Measurements from ENCODE around the gene PDX1. TPM values are rescaled to one million over a fixed set of nuclear protein-coding genes. Genes with fewer than 3 reads are reported as not detected.

PDX1 gene
- total RNA-seq, 4 donors from 2014 or later = not detected

DNA sequence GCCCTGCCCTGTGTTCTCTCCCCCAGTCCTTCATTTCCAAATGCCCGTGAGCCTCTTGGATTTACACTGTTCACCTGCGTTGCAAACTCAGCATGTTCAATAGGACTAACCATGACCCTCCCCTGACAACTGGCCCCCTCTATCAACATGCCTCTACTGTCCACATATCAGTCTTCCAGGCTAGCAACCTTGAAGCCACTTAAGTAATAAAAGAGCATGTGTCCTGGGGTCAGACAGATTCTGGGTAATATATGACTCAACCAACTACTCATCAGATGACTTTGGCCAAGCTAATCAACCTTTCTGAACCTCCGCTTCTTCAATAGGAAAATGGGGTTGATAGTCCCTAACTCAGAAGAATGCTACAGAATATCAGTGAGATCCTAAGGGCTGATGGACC lies 15.1 kb upstream of the PDX1 start:
- TF ChIP-seq, protein P1, sequence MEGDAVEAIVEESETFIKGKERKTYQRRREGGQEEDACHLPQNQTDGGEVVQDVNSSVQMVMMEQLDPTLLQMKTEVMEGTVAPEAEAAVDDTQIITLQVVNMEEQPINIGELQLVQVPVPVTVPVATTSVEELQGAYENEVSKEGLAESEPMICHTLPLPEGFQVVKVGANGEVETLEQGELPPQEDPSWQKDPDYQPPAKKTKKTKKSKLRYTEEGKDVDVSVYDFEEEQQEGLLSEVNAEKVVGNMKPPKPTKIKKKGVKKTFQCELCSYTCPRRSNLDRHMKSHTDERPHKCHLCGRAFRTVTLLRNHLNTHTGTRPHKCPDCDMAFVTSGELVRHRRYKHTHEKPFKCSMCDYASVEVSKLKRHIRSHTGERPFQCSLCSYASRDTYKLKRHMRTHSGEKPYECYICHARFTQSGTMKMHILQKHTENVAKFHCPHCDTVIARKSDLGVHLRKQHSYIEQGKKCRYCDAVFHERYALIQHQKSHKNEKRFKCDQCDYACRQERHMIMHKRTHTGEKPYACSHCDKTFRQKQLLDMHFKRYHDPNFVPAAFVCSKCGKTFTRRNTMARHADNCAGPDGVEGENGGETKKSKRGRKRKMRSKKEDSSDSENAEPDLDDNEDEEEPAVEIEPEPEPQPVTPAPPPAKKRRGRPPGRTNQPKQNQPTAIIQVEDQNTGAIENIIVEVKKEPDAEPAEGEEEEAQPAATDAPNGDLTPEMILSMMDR (IDR thresholded peaks at IDR 0.05 in 4 of 5, conservative IDR thresholded peaks at IDR 0.05 in 1 of 5) = no peak
- TF ChIP-seq POLR2A (IDR thresholded peaks at IDR 0.05) = no peak
- Histone ChIP-seq H3K9me3 (no peaks in the 10 kb centered on the region), H3K36me3 (no peaks in the 10 kb centered on the region), H3K27ac (no peak overlapping the region), H3K27me3 (peaks cover 17 to 47% (median 40%) of the 10 kb centered on the region in 3 donors), H3K4me3 (no peak overlapping the region), H3K4me1 (no peaks in the 10 kb centered on the region)
- in situ Hi-C loops (cut with MboI; ENCODE audit: low sequenced_read_pairs in 4 of 4) (no loop called here), intact Hi-C loops (cut with DNase I; ENCODE audit: low total_unique reads) (no loop called here)
- no peak for ATAC-seq
- no peak for DNase-seq

DNA sequence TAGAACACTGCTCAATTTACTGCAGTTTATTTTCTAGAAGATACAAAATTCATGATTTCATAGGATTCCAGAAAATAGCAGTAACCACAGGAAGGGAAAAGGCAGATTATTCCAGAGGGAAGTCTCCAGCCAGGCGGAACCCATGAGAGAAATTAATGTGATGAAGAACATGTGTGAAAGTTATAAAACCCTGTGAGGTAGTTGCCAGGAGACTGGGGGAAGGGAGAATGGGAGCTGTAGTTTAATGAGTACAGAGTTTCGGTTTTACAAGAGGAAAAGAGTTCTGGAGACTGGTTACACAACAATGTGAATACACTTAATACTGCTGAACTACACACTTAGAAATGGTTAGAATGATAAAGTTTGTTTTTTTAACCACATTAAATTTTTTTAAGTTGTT lies 14.2 kb upstream of the PDX1 start:
- DNase-seq (no peak), ATAC-seq (no peak)
- Histone ChIP-seq H3K27me3 (peaks cover 17 to 46% (median 40%) of the 10 kb centered on the region in 3 donors), H3K9me3 (no peaks in the 10 kb centered on the region), H3K4me1 (no peaks in the 10 kb centered on the region), H3K36me3 (no peaks in the 10 kb centered on the region), H3K4me3 (no peak overlapping the region), H3K27ac (no peak overlapping the region)
- TF ChIP-seq POLR2A (IDR thresholded peaks at IDR 0.05) = no peak
- TF ChIP-seq, protein P1 (IDR thresholded peaks at IDR 0.05 in 4 of 5, conservative IDR thresholded peaks at IDR 0.05 in 1 of 5) = no peak
- intact Hi-C loops (cut with DNase I; ENCODE audit: low total_unique reads) (no loop called here), in situ Hi-C loops (cut with MboI; ENCODE audit: low sequenced_read_pairs in 4 of 4) (no loop called here)

DNA sequence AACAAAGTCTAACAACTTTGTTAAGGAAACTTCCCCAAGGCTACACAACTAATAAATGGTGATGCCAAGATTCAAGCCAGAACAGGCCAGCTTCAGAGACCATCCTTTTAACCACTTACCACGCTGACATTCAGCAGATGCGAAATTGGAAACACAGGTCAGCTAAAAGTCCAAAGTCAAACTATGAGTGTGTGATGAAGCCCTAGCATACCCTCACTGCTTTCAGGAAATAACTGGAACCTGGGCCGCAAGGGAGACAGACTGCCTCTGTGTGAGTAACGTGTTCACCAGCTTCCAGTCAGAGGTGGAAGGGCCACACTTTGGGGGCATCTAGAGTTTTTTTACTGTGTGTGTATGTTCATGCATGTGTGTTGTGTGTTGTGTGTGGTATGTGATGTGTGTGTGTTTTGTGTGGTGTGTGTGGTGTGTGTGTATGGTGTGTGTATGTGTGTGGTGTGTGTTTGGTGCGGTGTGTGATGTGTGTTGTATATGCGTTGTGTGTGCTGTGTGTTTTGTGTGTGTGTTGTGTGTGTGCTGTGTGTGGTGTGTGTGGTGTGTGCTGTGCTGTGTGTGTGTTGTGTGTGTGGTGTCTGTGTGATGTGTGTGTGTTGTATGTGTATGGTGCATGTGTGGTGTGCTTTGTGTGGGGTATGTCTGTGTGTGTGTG lies 12.5 kb upstream of the PDX1 start:
- no peak for DNase-seq
- Histone ChIP-seq H3K9me3 (no peaks in the 10 kb centered on the region), H3K27ac (no peak overlapping the region), H3K27me3 (peaks cover 17 to 48% (median 47%) of the 10 kb centered on the region in 3 donors), H3K36me3 (no peaks in the 10 kb centered on the region), H3K4me1 (no peaks in the 10 kb centered on the region), H3K4me3 (no peak overlapping the region)
- in situ Hi-C loops (cut with MboI; ENCODE audit: low sequenced_read_pairs in 4 of 4) = no loop called here
- no peak for ATAC-seq
- intact Hi-C loops (cut with DNase I; ENCODE audit: low total_unique reads) = no loop called here
- no peak for TF ChIP-seq POLR2A (IDR thresholded peaks at IDR 0.05)
- TF ChIP-seq, protein P1 (IDR thresholded peaks at IDR 0.05 in 4 of 5, conservative IDR thresholded peaks at IDR 0.05 in 1 of 5) = no peak

DNA sequence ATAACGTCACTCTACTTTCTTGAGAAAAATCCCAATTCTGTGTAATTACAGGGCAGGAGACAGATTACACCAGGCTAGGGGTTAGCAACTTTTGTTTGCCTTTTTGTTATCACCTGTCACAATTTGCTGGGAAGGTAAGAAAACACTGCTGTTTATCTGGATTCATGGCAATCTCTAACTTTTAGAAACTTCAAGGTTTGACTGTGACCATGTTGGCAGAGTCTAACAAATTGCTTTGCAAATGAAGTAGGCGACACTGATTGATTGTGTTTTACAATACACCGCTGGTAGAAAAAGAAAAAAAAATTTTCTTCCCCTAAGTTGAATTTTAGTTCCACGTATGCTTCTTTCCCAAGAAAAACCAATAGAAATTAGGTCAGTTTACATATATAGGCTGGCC lies 10.4 kb upstream of the PDX1 start:
- no peaks in the 10 kb centered on the region for H3K4me1 ChIP-seq
- intact Hi-C loops (cut with DNase I; ENCODE audit: low total_unique reads) (no loop called here), in situ Hi-C loops (cut with MboI; ENCODE audit: low sequenced_read_pairs in 4 of 4) (no loop called here)
- TF ChIP-seq, protein P1 (IDR thresholded peaks at IDR 0.05 in 4 of 5, conservative IDR thresholded peaks at IDR 0.05 in 1 of 5) = no peak
- TF ChIP-seq POLR2A (IDR thresholded peaks at IDR 0.05) = no peak
- no peaks in the 10 kb centered on the region for H3K36me3 ChIP-seq
- H3K27ac ChIP-seq = no peak overlapping the region
- ATAC-seq = no peak
- no peak overlapping the region for H3K4me3 ChIP-seq
- H3K27me3 ChIP-seq = peaks cover 29 to 63% (median 57%) of the 10 kb centered on the region in 3 donors
- H3K9me3 ChIP-seq = no peaks in the 10 kb centered on the region
- no peak for DNase-seq

DNA sequence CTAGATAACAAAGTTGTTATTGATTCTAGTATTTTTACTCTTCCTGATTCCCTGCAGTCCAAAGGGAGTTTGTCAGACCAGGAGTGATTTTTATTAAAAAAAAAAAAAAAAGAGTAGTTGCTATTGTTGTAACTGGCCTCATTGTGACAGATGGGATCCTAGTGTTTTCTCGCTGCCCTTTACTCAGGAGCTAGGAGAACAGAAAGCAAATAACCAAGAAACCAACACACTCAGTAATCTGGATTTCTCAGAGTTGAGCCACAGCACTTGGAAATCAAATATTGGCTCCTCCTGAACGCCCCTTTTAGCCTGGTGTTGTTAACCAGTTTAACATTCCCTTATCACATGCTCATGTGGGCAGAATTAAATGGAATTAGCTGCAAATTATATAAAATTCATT lies 8.3 kb upstream of the PDX1 start:
- no peak for ATAC-seq
- Histone ChIP-seq H3K27me3 (peaks cover 48 to 67% (median 59%) of the 10 kb centered on the region in 3 donors), H3K4me3 (no peak overlapping the region), H3K4me1 (no peaks in the 10 kb centered on the region), H3K9me3 (no peaks in the 10 kb centered on the region), H3K27ac (no peak overlapping the region), H3K36me3 (no peaks in the 10 kb centered on the region)
- TF ChIP-seq, protein P1 (IDR thresholded peaks at IDR 0.05 in 4 of 5, conservative IDR thresholded peaks at IDR 0.05 in 1 of 5) = no peak
- TF ChIP-seq POLR2A (IDR thresholded peaks at IDR 0.05) = no peak
- DNase-seq = no peak
- in situ Hi-C loops (cut with MboI; ENCODE audit: low sequenced_read_pairs in 4 of 4) (no loop called here), intact Hi-C loops (cut with DNase I; ENCODE audit: low total_unique reads) (no loop called here)

Data from gastrocnemius medialis (tissue), 4 donors.